Measurements from ENCODE around the gene PLXNB2. TPM values are rescaled to one million over a fixed set of nuclear protein-coding genes. Genes with fewer than 3 reads are reported as not detected.
"Not testable (repeated sequence)": the region's sequence is repeated elsewhere in the genome, so short reads cannot be mapped to it uniquely, and the experiment has no call there.

PLXNB2 gene
- total RNA-seq, 1 donor from 2014 or later, result 86.2 TPM

DNA sequence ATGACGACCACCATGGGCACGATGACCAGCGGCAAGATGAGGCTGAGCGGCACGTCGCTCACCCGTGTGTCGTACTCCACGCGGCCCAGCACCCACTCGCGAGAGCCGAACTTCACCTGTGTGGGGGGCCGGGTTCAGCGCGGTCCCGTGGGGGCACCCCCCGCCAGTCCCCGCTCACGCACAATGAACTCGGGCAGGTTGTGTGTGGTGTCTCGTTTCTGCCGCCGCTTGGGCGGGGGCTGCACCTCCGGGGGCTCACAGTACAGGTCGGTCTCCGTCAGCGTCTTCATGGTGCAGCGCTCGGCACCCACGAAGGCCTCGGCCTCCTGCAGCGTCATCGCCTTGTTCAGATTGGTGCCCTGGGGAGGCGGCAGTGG, 26.1 kb downstream of the PLXNB2 start:
- DNase-seq (ENCODE audit: low spot score), result no peak

DNA sequence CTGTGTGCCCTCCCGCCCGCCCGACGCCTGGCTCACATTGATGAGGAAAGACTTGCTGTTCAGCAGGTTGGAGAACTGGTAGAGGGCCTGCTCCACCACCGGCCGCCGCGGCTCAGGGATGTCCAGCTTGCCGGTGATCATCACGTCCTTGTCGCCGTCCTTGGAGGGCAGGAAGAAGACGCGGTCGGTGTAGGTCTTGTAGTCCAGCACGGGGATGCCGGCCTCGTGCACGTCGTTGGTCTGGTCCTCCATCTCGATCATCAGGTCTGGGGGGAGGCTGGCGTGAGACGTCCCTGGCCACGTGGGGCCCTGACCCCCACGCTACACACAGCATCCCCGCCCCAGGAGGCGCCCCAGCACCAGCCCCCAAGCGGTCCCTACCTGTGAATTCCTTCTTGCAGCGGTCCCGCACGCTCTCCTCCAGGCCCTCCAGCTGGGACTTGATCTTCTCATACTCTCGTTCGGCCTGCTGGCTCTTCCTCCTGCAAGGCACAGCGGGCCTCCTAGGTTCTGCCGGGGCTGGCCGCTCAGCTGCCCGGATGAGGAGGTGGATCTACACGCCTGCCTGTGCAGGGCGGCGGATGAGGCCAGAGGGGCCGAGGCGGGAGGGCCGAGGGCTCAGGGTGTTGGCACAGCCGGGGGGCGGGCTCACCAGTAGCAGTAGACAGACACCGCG, 26.6 kb downstream of the PLXNB2 start:
- DNase-seq (ENCODE audit: low spot score), result no peak

GRCh38 chr22:50280022-50280707, 27.3 kb downstream of the PLXNB2 start:
- no peak for DNase-seq (ENCODE audit: low spot score)

GRCh38 chr22:50278956-50279619, 28.4 kb downstream of the PLXNB2 start:
- no peak for DNase-seq (ENCODE audit: low spot score)

DNA sequence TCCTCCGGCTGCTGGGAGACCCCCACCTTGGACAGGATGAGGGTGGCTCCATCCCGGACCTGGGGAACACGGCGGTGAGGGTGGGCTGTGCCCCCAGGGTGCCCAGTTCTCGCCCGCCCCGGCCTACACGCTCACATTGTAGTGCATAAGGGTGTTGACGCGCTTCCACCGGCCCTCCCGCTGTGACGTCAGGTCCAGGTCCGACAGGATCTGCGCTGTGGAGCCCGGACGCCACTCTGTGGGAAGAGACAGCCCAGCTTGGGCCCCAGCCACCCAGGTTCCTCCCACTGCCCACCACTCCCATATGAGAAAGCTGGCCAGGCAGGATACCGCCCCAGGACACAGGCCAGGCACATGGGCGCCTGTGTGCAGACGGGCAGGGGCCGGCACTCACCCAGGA, 29.0 kb downstream of the PLXNB2 start:
- DNase-seq (ENCODE audit: low spot score), result no peak

DNA sequence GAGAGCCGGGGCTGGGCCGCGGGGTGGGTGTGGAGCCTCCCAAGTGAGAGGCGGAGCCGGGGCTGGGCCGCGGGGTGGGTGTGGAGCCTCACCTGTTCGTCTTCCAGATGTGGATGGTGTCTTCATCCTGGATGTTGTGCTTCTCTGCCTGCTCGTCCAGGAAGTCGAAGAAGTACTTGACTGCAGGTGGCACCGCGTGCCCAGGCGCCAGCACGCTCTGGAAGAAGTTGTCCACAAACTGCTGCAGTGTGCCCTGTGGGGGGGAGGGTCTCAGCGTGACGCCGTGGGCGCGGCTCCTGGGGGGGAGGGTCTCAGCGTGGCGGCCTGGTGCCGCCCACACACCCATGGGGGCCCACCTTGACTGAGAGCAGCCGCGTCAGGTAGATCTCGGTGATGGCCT, 29.7 kb downstream of the PLXNB2 start:
- no peak for DNase-seq (ENCODE audit: low spot score)

- no peak for DNase-seq (ENCODE audit: low spot score)
Observed at GRCh38 chr22:50276143-50276542, 31.3 kb downstream of the PLXNB2 start.

GRCh38 chr22:50275181-50276055, 32.0 kb downstream of the PLXNB2 start:
- no peak for DNase-seq (ENCODE audit: low spot score)

GRCh38 chr22:50274771-50275170, 32.7 kb downstream of the PLXNB2 start:
- DNase-seq (ENCODE audit: low spot score), result no peak

DNA sequence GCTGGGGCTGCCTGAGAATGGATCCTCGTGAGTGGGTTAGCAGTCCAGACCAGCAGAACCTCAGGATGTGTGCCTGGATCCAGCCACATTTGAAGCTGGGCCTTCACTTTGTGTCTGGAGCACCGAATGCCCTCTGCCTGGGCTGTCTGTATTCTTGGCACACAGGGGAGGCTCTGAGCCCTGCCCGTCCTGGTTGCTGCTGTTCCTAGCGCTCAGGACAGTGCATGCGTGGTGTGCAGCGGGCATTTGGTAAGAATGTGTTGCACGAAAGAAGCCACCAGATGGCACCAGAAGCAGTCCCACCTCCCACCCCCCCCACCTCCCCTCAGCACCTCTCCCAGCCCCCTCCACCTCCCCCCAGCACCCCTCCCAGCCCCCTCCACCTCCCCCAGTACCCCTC, 33.1 kb downstream of the PLXNB2 start:
- no peak for DNase-seq (ENCODE audit: low spot score)

GRCh38 chr22:50273781-50274180, 33.7 kb downstream of the PLXNB2 start:
- not testable (repeated sequence) for DNase-seq (ENCODE audit: low spot score)

DNA sequence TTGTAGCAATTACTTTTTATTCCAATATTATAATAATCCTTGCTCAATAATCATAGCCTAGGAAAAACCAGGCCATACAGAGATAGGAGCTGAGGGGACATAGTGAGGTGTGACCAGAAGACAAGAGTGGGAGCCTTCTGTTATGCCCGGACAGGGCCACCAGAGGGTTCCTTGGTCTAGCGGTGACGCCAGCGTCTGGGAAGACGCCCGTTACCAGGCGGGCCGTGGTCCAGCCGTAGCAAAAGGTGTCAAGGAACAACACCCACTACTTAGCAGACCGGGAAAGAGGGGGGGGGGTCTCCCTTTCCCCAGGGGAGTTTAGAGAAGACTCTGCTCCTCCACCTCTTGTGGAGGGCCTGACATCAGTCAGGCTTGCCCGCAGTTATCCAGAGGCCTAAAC, 34.1 kb downstream of the PLXNB2 start:
- not testable (repeated sequence) for DNase-seq (ENCODE audit: low spot score)

- DNase-seq (ENCODE audit: low spot score), result no peak
Observed at GRCh38 chr22:50272044-50272802, 35.2 kb downstream of the PLXNB2 start.

- DNase-seq (ENCODE audit: low spot score), result peak; percentile 73
Observed at GRCh38 chr22:50271519-50271970, 35.9 kb downstream of the PLXNB2 start.

- peak; percentile 70 for DNase-seq (ENCODE audit: low spot score)
Observed at GRCh38 chr22:50270666-50271394, 36.6 kb downstream of the PLXNB2 start.

GRCh38 chr22:50269970-50270665, 37.3 kb downstream of the PLXNB2 start, which contains the start of gene MAPK11:
Gene MAPK11 (minus strand): TSS chr22:50270380. CDS start chr22:50270292, 88 bp downstream.
- peak; percentile 57 for DNase-seq (ENCODE audit: low spot score)

GRCh38 chr22:50269573-50269969, 37.9 kb downstream of the PLXNB2 start:
- no peak for DNase-seq (ENCODE audit: low spot score)

DNA sequence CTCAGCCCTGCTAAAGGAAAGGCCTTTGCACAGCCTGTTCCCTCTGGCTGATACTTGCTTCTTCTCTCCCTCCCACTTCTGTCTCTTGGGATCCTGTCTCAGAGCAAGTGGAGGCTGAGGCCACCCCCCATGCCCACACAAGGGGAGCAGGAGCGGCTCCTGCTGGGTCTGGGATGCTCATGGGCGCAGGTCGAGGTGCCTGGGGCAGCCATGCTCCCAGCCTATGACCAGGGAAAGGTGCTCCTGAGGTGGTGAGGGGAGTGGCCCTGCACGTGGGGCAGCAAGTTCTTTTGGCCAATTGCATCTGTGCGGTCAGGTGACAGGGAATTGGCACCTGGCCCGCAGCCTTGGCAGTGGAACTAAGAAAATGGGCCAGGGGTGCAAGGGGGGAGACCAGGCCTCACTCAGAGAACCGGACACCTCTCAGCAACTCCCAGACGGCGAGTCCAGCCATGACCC, 38.8 kb downstream of the PLXNB2 start:
- no peak for DNase-seq (ENCODE audit: low spot score)

DNA sequence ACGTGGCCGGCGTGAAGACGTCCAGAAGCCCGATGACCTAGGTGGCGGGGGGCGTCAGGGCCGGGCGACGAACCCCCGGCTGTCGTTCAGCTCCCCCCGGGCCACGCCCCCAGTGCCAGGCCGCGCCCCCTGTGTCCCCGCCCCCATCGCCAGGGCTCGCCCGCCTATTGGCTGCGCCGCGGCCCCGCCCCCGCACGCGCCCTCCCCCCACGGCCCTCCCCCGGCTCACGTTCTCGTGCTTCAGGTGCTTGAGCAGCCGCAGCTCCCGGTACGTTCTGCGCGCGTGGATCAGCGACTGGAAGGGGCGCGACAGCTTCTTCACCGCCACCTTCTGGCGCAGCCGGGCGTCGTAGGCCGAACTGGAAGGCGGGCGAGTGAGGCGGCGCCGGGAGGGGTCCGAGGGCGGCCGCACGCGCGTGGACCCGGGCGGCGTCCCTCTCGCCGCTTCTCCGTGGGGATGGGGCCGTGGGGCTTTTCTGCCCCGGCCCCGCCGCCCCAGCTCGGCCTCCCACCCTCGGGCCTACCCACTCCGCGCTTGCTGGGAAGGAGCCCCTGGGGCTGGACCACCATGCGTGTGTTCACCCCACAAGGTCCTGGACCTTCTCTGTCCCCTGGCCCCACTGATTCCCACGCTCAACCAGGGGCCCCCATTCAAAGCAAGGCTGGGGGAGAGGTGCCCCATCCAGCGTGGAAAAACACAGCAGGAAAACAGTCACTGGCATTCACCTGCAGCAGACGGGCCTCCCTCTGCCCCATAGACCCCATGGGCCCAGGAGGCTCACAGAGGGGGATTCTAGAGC, 39.7 kb downstream of the PLXNB2 start:
- DNase-seq (ENCODE audit: low spot score), result no peak

Data from umbilical cord (tissue), 2 donors.